D721Med (cell line): ENCODE measurements around the gene DMRT1.
"Not testable (repeated sequence)": the region's sequence is repeated elsewhere in the genome, so short reads cannot be mapped to it uniquely, and the experiment has no call there.

ENCODE experiments used
- DNase-seq: peaks from one replicate; pipeline ENCODE4 v3.0.0; 2011; ENCODE audit warnings: low spot score; ENCODE audit not compliant: insufficient read length
- FAIRE-seq: peaks from 2 replicates; lab custom pipeline; 2011; peaks lifted over from hg19 to GRCh38; lab: Jason Lieb, UNC
- CTCF ChIP-seq: IDR thresholded peaks from 2 replicates; pipeline ENCODE4 v1.5.1; 2012; ENCODE audit warnings: mild to moderate bottlenecking, control low read depth; ENCODE audit not compliant: insufficient read depth; ENCODE audit errors: missing control alignments

The DMRT1 gene

GRCh38 chr9:859251-859650 lies 17.8 kb downstream of the DMRT1 start:
- no peak for DNase-seq
- no peak for FAIRE-seq
- TF ChIP-seq CTCF, result no peak

- FAIRE-seq, result no peak
- no peak for TF ChIP-seq CTCF
Observed at GRCh38 chr9:860706-861105, 19.2 kb downstream of the DMRT1 start.

GRCh38 chr9:861525-861924 lies 20.0 kb downstream of the DMRT1 start:
- DNase-seq, FAIRE-seq: not testable (repeated sequence)

More at GRCh38 chr9:860706-861105, 19.2 kb downstream of the DMRT1 start:
- no peak for DNase-seq

- TF ChIP-seq CTCF, result no peak
- FAIRE-seq, result no peak
- DNase-seq, result no peak
Observed at GRCh38 chr9:875119-875962, 33.8 kb downstream of the DMRT1 start.

- TF ChIP-seq CTCF, result no peak
- DNase-seq (no peak), FAIRE-seq (no peak)
Observed at GRCh38 chr9:876425-876824, 34.9 kb downstream of the DMRT1 start.

GRCh38 chr9:878239-878638 lies 36.7 kb downstream of the DMRT1 start:
- no peak for TF ChIP-seq CTCF
- no peak for DNase-seq
- FAIRE-seq, result no peak

GRCh38 chr9:880725-881124 lies 39.2 kb downstream of the DMRT1 start:
- TF ChIP-seq CTCF, result no peak
- DNase-seq, result no peak
- no peak for FAIRE-seq
